Breast epithelium (tissue), 3 donors: ENCODE data around the gene SLC43A1.

Source experiments
- POLR2A ChIP-seq: fragments of 450-650 bp; IDR thresholded peaks from one replicate; pipeline ENCODE4 v1.6.1; 2016; ENCODE audit warnings: antibody characterized with exemption, mild to moderate bottlenecking, moderate library complexity
- POLR2AphosphoS5 ChIP-seq, 3 donors: sonication (generic); formaldehyde crosslinking; IDR thresholded peaks; one replicate each; pipeline ENCODE4 v1.6.1; 2017; ENCODE audit warnings: antibody characterized with exemption in 3 of 3

- TF ChIP-seq POLR2A = no peak
- TF ChIP-seq POLR2AphosphoS5 (IDR thresholded peaks at IDR 0.05) = no peak
These were observed 39.8 kb downstream of the SLC43A1 start for GRCh38 chr11:57475671-57476046.
